Aorta (tissue), 4 donors: ENCODE results near the gene ELOVL7. TPM values are rescaled to one million over a fixed set of nuclear protein-coding genes. Genes with fewer than 3 reads are reported as not detected.

Experiments used
- polyA plus RNA-seq, 2 donors: library from polyadenylated mRNA; stranded (reverse); fragments of 200-250 nt; gene quantifications; one replicate each; pipeline ENCODE4 v1.2.3, GENCODE V29; 2013
- total RNA-seq, 2 donors: library from RNA; stranded (reverse); fragmentation: NEBNext Ultra II Directional; extraction: Animal tissue kit (Norgen Biotek cat#: 25700); gene quantifications; one replicate each; pipeline ENCODE4 v1.2.1, GENCODE V29; 2021
- donor health status: healthy with polysubstance abuse.
- donor health status: Bipolar disorder and iron deficiency.
- donor health status: DM: no; HTN: no; CAD: no.
- donor health status: DM: yes; HTN: yes; CAD: no.

ELOVL7 gene
- total and polyA plus RNA-seq, 4 donors = 1.5 to 10.5 (median 5.4) TPM; not detected in 1

Other genes with a start within 250 kb of the ELOVL7 start
- gene DEPDC1B, start 144.1 kb downstream of the ELOVL7 start, total RNA-seq = 1 to 10 TPM in 1 of 2 donors, under 1 TPM in 1; 0.48 to 1.3 TPM
- gene DEPDC1B, start 144.1 kb downstream of the ELOVL7 start, polyA plus RNA-seq = 1 to 10 TPM in 1 of 2 donors, not detected in 1; 2.1 TPM
- 10 to 100 TPM in 1 of 2 donors, 1 to 10 TPM in 1; 9.7 to 10.4 TPM for gene ERCC8, start 100.8 kb upstream of the ELOVL7 start, total RNA-seq
- gene ERCC8, start 100.8 kb upstream of the ELOVL7 start, polyA plus RNA-seq = 1 to 10 TPM; 6.8 to 7.0 TPM
- gene NDUFAF2, start 100.9 kb upstream of the ELOVL7 start, total RNA-seq = 10 to 100 TPM; 26.1 to 32.1 TPM
- gene NDUFAF2, start 100.9 kb upstream of the ELOVL7 start, polyA plus RNA-seq = 10 to 100 TPM; 64.0 to 96.5 TPM